SK-N-SH (cell line): ENCODE results near the gene LRRC34. TPM values are rescaled to one million over a fixed set of nuclear protein-coding genes. Genes with fewer than 3 reads are reported as not detected.

Experiments used
- CTCF ChIA-PET: fragments of 300-600, 350-600 bp; formaldehyde crosslinking; extraction: SDS; loops from one replicate; lab custom pipeline; 2021; lab: Yijun Ruan, JAX
- POLR2A ChIA-PET: fragments of 350-600 bp; sonication (Branson Sonifier 250); formaldehyde crosslinking; extraction: SDS; loops from one replicate; lab custom pipeline; 2020; ENCODE audit warnings: antibody characterized with exemption, inconsistent platforms; lab: Yijun Ruan, JAX
- DNase-seq: peaks from one replicate; pipeline ENCODE4 v3.0.0; 2012
- H2AFZ ChIP-seq: fragments of 200-600 bp; sonication (generic); 2 replicates; pipeline ENCODE4 v1.8.1; 2016; ENCODE audit warnings: antibody characterized with exemption, mild to moderate bottlenecking, low read depth
- H3F3A ChIP-seq: fragments of 200-600 bp; sonication (generic); replicated peaks from 2 replicates; pipeline ENCODE3; 2016; ENCODE audit warnings: antibody characterized with exemption, mild to moderate bottlenecking; ENCODE audit not compliant: insufficient read depth
- H3K27ac ChIP-seq, 2 experiments: fragments of 200-500 bp in 1 of 2; fragments of 200-600 bp in 1 of 2; sonication (Bioruptor generic) in 1 of 2; sonication (generic), shearing (Covaris generic) in 1 of 2; 2 replicates each; pipeline versions ENCODE4 v1.5.1 to v1.6.1; 2014 to 2016; ENCODE audit warnings: low read depth in 2 of 2, inconsistent platforms in 1 of 2, low read length in 1 of 2, mild to moderate bottlenecking in 1 of 2, mixed read lengths in 1 of 2
- H3K27me3 ChIP-seq: fragments of 200-600 bp; sonication (generic), shearing (Covaris generic); 2 replicates; pipeline ENCODE4 v1.6.1; 2016; ENCODE audit warnings: mixed run types; ENCODE audit not compliant: insufficient read depth
- H3K36me3 ChIP-seq, 2 experiments: fragments of 200-500 bp in 1 of 2; fragments of 200-600 bp in 1 of 2; sonication (Bioruptor generic) in 1 of 2; sonication (generic) in 1 of 2; replicated peaks in 1 of 2; 2 replicates each; pipeline versions ENCODE3 to v1.5.1; 2014 to 2016; ENCODE audit warnings: low read length in 1 of 2, mild to moderate bottlenecking in 1 of 2; ENCODE audit not compliant: insufficient read depth in 2 of 2, control insufficient read depth in 1 of 2
- H3K4me1 ChIP-seq, 2 experiments: fragments of 200-500 bp in 1 of 2; fragments of 200-600 bp in 1 of 2; sonication (Bioruptor generic) in 1 of 2; sonication (generic), shearing (Covaris generic) in 1 of 2; 2 replicates each; pipeline versions ENCODE4 v1.5.1 to v1.6.1; 2014 to 2016; ENCODE audit warnings: low read depth in 1 of 2, low read length in 1 of 2, mixed run types in 1 of 2; ENCODE audit not compliant: insufficient read depth in 2 of 2, control insufficient read depth in 1 of 2
- H3K4me2 ChIP-seq: fragments of 200-600 bp; sonication (generic), shearing (Covaris generic); 2 replicates; pipeline ENCODE4 v1.6.1; 2017; ENCODE audit warnings: mixed run types
- H3K4me3 ChIP-seq, 2 experiments: fragments of 200-500 bp in 1 of 2; fragments of 200-600 bp in 1 of 2; sonication (Bioruptor generic) in 1 of 2; sonication (generic), shearing (Covaris generic) in 1 of 2; 2 replicates each; pipeline versions ENCODE4 v1.5.1 to v1.8.1; 2014 to 2016; ENCODE audit warnings: low read depth in 2 of 2, inconsistent platforms in 1 of 2, low read length in 1 of 2, mild to moderate bottlenecking in 1 of 2, mixed read lengths in 1 of 2, moderate library complexity in 1 of 2
- H3K79me2 ChIP-seq: fragments of 200-600 bp; sonication (generic); 2 replicates; pipeline ENCODE4 v1.8.1; 2017; ENCODE audit warnings: mild to moderate bottlenecking; ENCODE audit not compliant: insufficient read depth
- H3K9ac ChIP-seq: fragments of 200-600 bp; sonication (generic); 2 replicates; pipeline ENCODE4 v1.6.1; 2017; ENCODE audit warnings: mixed run types
- H3K9me2 ChIP-seq: fragments of 200-600 bp; sonication (generic); 2 replicates; pipeline ENCODE4 v1.6.1; 2017; ENCODE audit warnings: mixed run types
- H3K9me3 ChIP-seq: fragments of 200-600 bp; sonication (generic); 2 replicates; pipeline ENCODE4 v1.6.1; 2017; ENCODE audit warnings: mixed run types, mild to moderate bottlenecking, moderate library complexity
- H4K20me1 ChIP-seq: fragments of 200-600 bp; sonication (generic); 2 replicates; pipeline ENCODE4 v1.6.1; 2017; ENCODE audit warnings: mild to moderate bottlenecking, mixed run types; ENCODE audit not compliant: insufficient read depth
- FOXJ3 ChIP-seq: sonication (generic); formaldehyde crosslinking; IDR thresholded peaks from 2 replicates; pipeline ENCODE4 v1.5.1; 2020; ENCODE audit warnings: mild to moderate bottlenecking, missing genetic modification reagents
- FOXM1 ChIP-seq: IDR thresholded peaks from 2 replicates; pipeline ENCODE4 v1.4.0; 2012; ENCODE audit warnings: low read depth, mild to moderate bottlenecking
- GABPA ChIP-seq: IDR thresholded peaks from 2 replicates; pipeline ENCODE4 v1.4.0; 2012; ENCODE audit warnings: low read depth, mild to moderate bottlenecking
- MAX ChIP-seq: IDR thresholded peaks from 2 replicates; pipeline ENCODE4 v1.4.0; 2012; ENCODE audit warnings: low read depth
- NRF1 ChIP-seq: IDR thresholded peaks from 2 replicates; pipeline ENCODE4 v1.6.1; 2012; ENCODE audit warnings: low read depth, mild to moderate bottlenecking, low read length
- POLR2AphosphoS5 ChIP-seq: IDR thresholded peaks from 2 replicates; pipeline ENCODE4 v1.6.1; 2012; ENCODE audit warnings: low read depth, low read length
- RAD21 ChIP-seq: IDR thresholded peaks from 2 replicates; pipeline ENCODE4 v1.6.1; 2012; ENCODE audit warnings: mild to moderate bottlenecking, low read length
- REST ChIP-seq: IDR thresholded peaks from 2 replicates; pipeline ENCODE4 v1.6.1; 2012; ENCODE audit warnings: mild to moderate bottlenecking, low read depth, low read length, moderate library complexity
- RFX5 ChIP-seq: IDR thresholded peaks from 2 replicates; pipeline ENCODE4 v1.6.1; 2012; ENCODE audit warnings: mild to moderate bottlenecking, improper control_type of control experiment, low read length
- RXRA ChIP-seq: IDR thresholded peaks from 2 replicates; pipeline ENCODE4 v1.4.0; 2012; ENCODE audit warnings: low read depth, mild to moderate bottlenecking, borderline replicate concordance
- TEAD4 ChIP-seq: IDR thresholded peaks from 2 replicates; pipeline ENCODE4 v1.4.0; 2012; ENCODE audit warnings: mild to moderate bottlenecking, borderline replicate concordance; ENCODE audit not compliant: insufficient read depth
- USF1 ChIP-seq: IDR thresholded peaks from 2 replicates; pipeline ENCODE4 v1.4.0; 2012; ENCODE audit warnings: low read depth, borderline replicate concordance
- USF2 ChIP-seq: fragments of 150-350 bp; IDR thresholded peaks from 2 replicates; pipeline ENCODE4 v1.6.1; 2017; ENCODE audit warnings: antibody characterized with exemption, low read length, low read depth, borderline replicate concordance
- YY1 ChIP-seq: IDR thresholded peaks from 2 replicates; pipeline ENCODE4 v1.4.0; 2012; ENCODE audit warnings: low read depth, mild to moderate bottlenecking
- WGBS: methylation state at CpG from one replicate; pipeline ENCODE4 v1.1.6; 2017; ENCODE audit warnings: low lambda C conversion rate; 5-methylcytosine and 5-hydroxymethylcytosine counted together
- polyA plus RNA-seq, 3 experiments: library from polyadenylated mRNA; depleted of rRNA; stranded (reverse); fragments of >200 nt; gene quantifications; 2 replicates each; pipeline ENCODE4 v1.2.3, GENCODE V29; 2012
- TF ChIP-seq, protein P1 (sequence below): fragments of 150-350 bp; IDR thresholded peaks from 2 replicates; pipeline ENCODE4 v1.6.1; 2016; ENCODE audit warnings: mild to moderate bottlenecking, low read depth, low read length
- TF ChIP-seq, protein P2 (sequence below): IDR thresholded peaks from 2 replicates; pipeline ENCODE4 v1.4.0; 2012; ENCODE audit warnings: low read depth, borderline replicate concordance

LRRC34 gene
- polyA plus RNA-seq, 1 of the 3 experiments (the other 2 are of a cell fraction), result 1.6 TPM

DNA sequence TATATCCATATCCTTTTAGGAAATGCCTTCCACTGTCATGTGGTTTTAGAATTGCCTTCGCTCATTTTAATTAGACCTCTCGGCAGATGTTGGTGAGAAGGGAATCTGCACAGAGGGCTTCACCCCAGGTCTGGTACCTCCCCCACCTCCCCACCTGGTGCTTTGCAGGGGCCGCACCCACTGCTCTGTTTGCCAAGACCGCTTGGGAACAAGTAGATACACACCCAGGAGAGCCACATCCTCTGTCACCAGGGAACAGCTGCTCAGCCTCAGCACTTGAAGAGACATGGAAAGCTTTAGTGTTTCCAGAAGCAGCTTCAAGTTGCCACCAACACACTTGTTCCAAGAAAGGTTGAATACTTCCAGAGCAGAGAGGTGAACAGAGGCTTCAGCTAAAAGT, 35.2 kb upstream of the LRRC34 start:
- TF ChIP-seq REST, result no peak
- TF ChIP-seq, protein P1, sequence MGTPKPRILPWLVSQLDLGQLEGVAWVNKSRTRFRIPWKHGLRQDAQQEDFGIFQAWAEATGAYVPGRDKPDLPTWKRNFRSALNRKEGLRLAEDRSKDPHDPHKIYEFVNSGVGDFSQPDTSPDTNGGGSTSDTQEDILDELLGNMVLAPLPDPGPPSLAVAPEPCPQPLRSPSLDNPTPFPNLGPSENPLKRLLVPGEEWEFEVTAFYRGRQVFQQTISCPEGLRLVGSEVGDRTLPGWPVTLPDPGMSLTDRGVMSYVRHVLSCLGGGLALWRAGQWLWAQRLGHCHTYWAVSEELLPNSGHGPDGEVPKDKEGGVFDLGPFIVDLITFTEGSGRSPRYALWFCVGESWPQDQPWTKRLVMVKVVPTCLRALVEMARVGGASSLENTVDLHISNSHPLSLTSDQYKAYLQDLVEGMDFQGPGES, result no peak
- no peak for TF ChIP-seq RFX5
- TF ChIP-seq USF2, result no peak
- TF ChIP-seq POLR2AphosphoS5, result no peak
- TF ChIP-seq YY1, result no peak
- TF ChIP-seq TEAD4, result no peak
- TF ChIP-seq, protein P2, sequence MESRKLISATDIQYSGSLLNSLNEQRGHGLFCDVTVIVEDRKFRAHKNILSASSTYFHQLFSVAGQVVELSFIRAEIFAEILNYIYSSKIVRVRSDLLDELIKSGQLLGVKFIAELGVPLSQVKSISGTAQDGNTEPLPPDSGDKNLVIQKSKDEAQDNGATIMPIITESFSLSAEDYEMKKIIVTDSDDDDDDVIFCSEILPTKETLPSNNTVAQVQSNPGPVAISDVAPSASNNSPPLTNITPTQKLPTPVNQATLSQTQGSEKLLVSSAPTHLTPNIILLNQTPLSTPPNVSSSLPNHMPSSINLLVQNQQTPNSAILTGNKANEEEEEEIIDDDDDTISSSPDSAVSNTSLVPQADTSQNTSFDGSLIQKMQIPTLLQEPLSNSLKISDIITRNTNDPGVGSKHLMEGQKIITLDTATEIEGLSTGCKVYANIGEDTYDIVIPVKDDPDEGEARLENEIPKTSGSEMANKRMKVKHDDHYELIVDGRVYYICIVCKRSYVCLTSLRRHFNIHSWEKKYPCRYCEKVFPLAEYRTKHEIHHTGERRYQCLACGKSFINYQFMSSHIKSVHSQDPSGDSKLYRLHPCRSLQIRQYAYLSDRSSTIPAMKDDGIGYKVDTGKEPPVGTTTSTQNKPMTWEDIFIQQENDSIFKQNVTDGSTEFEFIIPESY, result no peak
- TF ChIP-seq USF1, result no peak
- no peak for TF ChIP-seq NRF1
- no peak for TF ChIP-seq GABPA
- no peak for TF ChIP-seq MAX
- no peak for TF ChIP-seq FOXM1
- no peak for TF ChIP-seq RXRA
- TF ChIP-seq RAD21, result no peak
- no peak for TF ChIP-seq FOXJ3 (CRISPR knock-in tag)
- TF ChIP-seq, all 33 proteins: peak for 0
- WGBS, result 88% methylated on average over 4 of the region's 4 CpGs
- Histone ChIP-seq H2AFZ (no peak overlapping the region), H3K4me2 (no peak overlapping the region), H3K4me1 (no peaks in the 10 kb centered on the region), H3K27me3 (no peaks in the 10 kb centered on the region; the same call in 1 of the 2 replicates), H3K4me3 (no peak overlapping the region), H3K27ac (no peak overlapping the region), H3K79me2 (no peaks in the 10 kb centered on the region), H3K9ac (no peak overlapping the region), H4K20me1 (no peaks in the 10 kb centered on the region), H3F3A (no peaks in the 10 kb centered on the region), H3K36me3 (no peaks in the 10 kb centered on the region), H3K9me2 (no peaks in the 10 kb centered on the region), H3K9me3 (no peaks in the 10 kb centered on the region)
- ChIA-PET CTCF (no interaction called here), POLR2A (no interaction called here)
- no peak for DNase-seq
